Breast epithelium (tissue), 4 donors: Measurements from ENCODE around the gene RXRG. TPM values are rescaled to one million over a fixed set of nuclear protein-coding genes. Genes with fewer than 3 reads are reported as not detected.

Experiments used
- DNase-seq, 2 donors: peaks; one replicate each; pipeline ENCODE4 v3.0.0-alpha.2; 2019; ENCODE audit warnings: low spot score in 2 of 2
- H3K27ac ChIP-seq, 2 donors: fragments of 200-600 bp; sonication (generic) in 1 of 2; one replicate each; pipeline ENCODE4 v1.5.1; 2016 to 2019; ENCODE audit warnings: mild to moderate bottlenecking in 1 of 2
- H3K27me3 ChIP-seq, 2 donors: fragments of 200-600 bp; sonication (generic) in 1 of 2; one replicate each; pipeline versions ENCODE4 v1.5.1 to v1.6.0; 2017 to 2019; ENCODE audit warnings: control low read depth in 1 of 2, mild to moderate bottlenecking in 1 of 2
- H3K36me3 ChIP-seq: fragments of 200-600 bp; one replicate; pipeline ENCODE4 v1.5.1; 2019
- H3K4me1 ChIP-seq, 2 donors: fragments of 200-600 bp; sonication (generic); one replicate each; pipeline ENCODE4 v1.5.1; 2016 to 2019; ENCODE audit warnings: control low read depth in 1 of 2
- H3K4me3 ChIP-seq, 3 donors: fragments of 200-600 bp; sonication (generic); 1 replicate in 2 of 3; 2 replicates in 1 of 3; pipeline ENCODE4 v1.5.1; 2016 to 2019; ENCODE audit warnings: mild to moderate bottlenecking in 3 of 3, moderate library complexity in 2 of 3
- H3K9me3 ChIP-seq, 2 donors: fragments of 200-600 bp; sonication (generic) in 1 of 2; one replicate each; pipeline ENCODE4 v1.5.1; 2016 to 2019; ENCODE audit warnings: control low read depth in 1 of 2
- CTCF ChIP-seq, 3 donors: fragments of 450-650 bp; IDR thresholded peaks; one replicate each; pipeline ENCODE4 v1.5.1; 2016 to 2017; ENCODE audit warnings: antibody characterized with exemption in 3 of 3, mild to moderate bottlenecking in 3 of 3, moderate library complexity in 3 of 3
- POLR2A ChIP-seq: fragments of 450-650 bp; IDR thresholded peaks from one replicate; pipeline ENCODE4 v1.6.1; 2016; ENCODE audit warnings: antibody characterized with exemption, mild to moderate bottlenecking, moderate library complexity
- POLR2AphosphoS5 ChIP-seq, 3 donors: sonication (generic); formaldehyde crosslinking; IDR thresholded peaks; one replicate each; pipeline ENCODE4 v1.6.1; 2017; ENCODE audit warnings: antibody characterized with exemption in 3 of 3
- intact Hi-C: fragments of 100-400 bp; cut with DNase I; formaldehyde crosslinking; loops from one replicate; pipeline ENCODE4 v1.15.1; 2023; ENCODE audit warnings: low total_unique reads
- total RNA-seq, 3 donors: library from RNA; depleted of rRNA; stranded (reverse); fragments of >200 nt; gene quantifications; one replicate each; pipeline ENCODE4 v1.1.0, GENCODE V29; 2016

Gene RXRG
- total RNA-seq, 3 donors from 2014 or later: 0.16 TPM; not detected in 2

GRCh38 chr1:165408518-165408917 is 36.4 kb downstream of the RXRG start:
- DNase-seq: no peak
- H3K4me1 ChIP-seq: no peaks in the 10 kb centered on the region
- intact Hi-C loops: loop anchor here (10.0 kb wide), 1 partner anchor 186 kb away; no protein-coding TSS in a partner anchor
- H3K9me3 ChIP-seq: no peaks in the 10 kb centered on the region
- H3K36me3 ChIP-seq: no peaks in the 10 kb centered on the region
- peaks cover 0 to 4% of the 10 kb centered on the region in 2 donors for H3K27me3 ChIP-seq
- no peak overlapping the region for H3K4me3 ChIP-seq
- no peak for TF ChIP-seq POLR2A
- TF ChIP-seq CTCF (IDR thresholded peaks at IDR 0.05): peak in 1 of 3 donors; percentile 14
- TF ChIP-seq POLR2AphosphoS5 (IDR thresholded peaks at IDR 0.05): no peak
- H3K27ac ChIP-seq: no peak overlapping the region

- Histone ChIP-seq H3K4me3 (no peak overlapping the region), H3K9me3 (no peaks in the 10 kb centered on the region), H3K4me1 (no peaks in the 10 kb centered on the region), H3K36me3 (no peaks in the 10 kb centered on the region), H3K27me3 (peaks cover 0 to 4% of the 10 kb centered on the region in 2 donors), H3K27ac (no peak overlapping the region)
- TF ChIP-seq POLR2AphosphoS5 (IDR thresholded peaks at IDR 0.05): no peak
- intact Hi-C loops: loop anchor here (10.0 kb wide), 1 partner anchor 187 kb away; no protein-coding TSS in a partner anchor
- no peak for DNase-seq
Measured at GRCh38 chr1:165407398-165407797, 37.5 kb downstream of the RXRG start.

DNA sequence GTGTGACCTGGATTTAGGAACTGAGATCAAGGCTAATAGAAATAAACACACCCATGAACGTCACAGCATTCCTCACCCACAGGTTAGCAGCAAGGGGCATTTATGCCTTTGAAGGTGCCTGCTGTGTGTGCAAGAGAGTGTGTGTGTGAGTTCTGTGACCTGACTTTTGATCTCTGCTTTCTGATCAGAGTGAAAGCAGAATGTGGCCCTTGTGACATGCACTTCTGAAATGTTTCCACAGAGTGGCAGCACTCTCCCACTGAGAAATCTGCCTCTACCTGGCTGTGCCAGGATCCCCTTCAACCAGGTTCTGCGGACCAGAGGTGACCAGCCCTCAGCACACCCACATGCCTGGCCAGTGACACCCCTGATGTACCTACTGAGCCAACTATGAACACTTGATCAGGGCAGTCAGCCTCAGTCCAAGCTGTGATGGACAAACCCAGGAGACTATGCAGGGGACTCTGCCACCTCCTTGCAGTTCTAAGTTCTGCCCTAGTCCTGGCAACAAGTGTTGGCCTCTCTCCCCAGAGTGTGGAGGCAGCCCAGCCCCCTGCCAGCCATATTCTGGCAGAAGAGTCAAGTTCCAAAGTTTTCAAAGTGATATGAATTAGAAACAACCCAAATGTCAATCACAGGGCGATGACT is 41.0 kb downstream of the RXRG start:
- TF ChIP-seq POLR2AphosphoS5 (IDR thresholded peaks at IDR 0.05) (no peak), CTCF (IDR thresholded peaks at IDR 0.05) (peak in 2 of 3 donors; percentile 36 to 49)
- H3K27ac ChIP-seq: no peak overlapping the region
- no peak for DNase-seq
- no peaks in the 10 kb centered on the region for H3K9me3 ChIP-seq
- intact Hi-C loops: loop anchor here (10.0 kb wide), 1 partner anchor 191 kb away; no protein-coding TSS in a partner anchor
- no peaks in the 10 kb centered on the region for H3K4me1 ChIP-seq
- H3K4me3 ChIP-seq: no peak overlapping the region
- H3K27me3 ChIP-seq: peaks cover 0 to 4% of the 10 kb centered on the region in 2 donors
- no peaks in the 10 kb centered on the region for H3K36me3 ChIP-seq

GRCh38 chr1:165402517-165403111 is 42.3 kb downstream of the RXRG start:
- Histone ChIP-seq H3K9me3 (no peaks in the 10 kb centered on the region), H3K36me3 (no peaks in the 10 kb centered on the region), H3K4me1 (no peaks in the 10 kb centered on the region), H3K27ac (no peak overlapping the region), H3K4me3 (no peak overlapping the region), H3K27me3 (peaks cover 0 to 4% of the 10 kb centered on the region in 2 donors)
- no peak for DNase-seq
- intact Hi-C loops: loop anchor here (10.0 kb wide), 1 partner anchor 192 kb away; no protein-coding TSS in a partner anchor
- TF ChIP-seq POLR2A (no peak), CTCF (IDR thresholded peaks at IDR 0.05) (no peak), POLR2AphosphoS5 (IDR thresholded peaks at IDR 0.05) (no peak)

DNA sequence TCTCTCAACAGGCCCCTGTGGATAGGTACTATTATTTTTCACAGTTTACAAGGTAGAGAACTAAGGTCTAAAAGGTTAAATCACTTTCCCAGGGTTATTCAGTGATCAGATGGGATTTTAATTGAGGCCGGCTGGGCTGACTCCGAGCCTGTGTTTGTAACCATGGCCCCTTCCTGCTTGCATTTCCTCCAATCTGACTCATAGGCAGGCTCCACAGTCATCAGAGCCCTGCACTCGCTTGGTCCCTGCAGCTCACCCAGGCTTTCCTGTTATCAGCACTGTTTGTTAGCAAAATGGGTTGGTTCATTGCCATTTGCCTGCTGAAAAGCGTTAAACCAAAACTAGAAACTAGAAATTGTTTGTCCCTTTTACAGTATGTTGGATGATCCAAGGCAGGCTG is 47.0 kb downstream of the RXRG start:
- intact Hi-C loops: no loop called here
- DNase-seq: no peak
- H3K27ac ChIP-seq: peak overlapping the region in 1 of 2 donors; percentile 20
- no peak overlapping the region for H3K4me3 ChIP-seq
- H3K4me1 ChIP-seq: no peaks in the 10 kb centered on the region
- TF ChIP-seq POLR2A (no peak), POLR2AphosphoS5 (IDR thresholded peaks at IDR 0.05) (no peak), CTCF (IDR thresholded peaks at IDR 0.05) (no peak)
- no peaks in the 10 kb centered on the region for H3K9me3 ChIP-seq
- no peaks in the 10 kb centered on the region for H3K27me3 ChIP-seq
- no peaks in the 10 kb centered on the region for H3K36me3 ChIP-seq
